H9 (cell line): ENCODE measurements around the gene TARBP1. TPM values are rescaled to one million over a fixed set of nuclear protein-coding genes. Genes with fewer than 3 reads are reported as not detected.

Source experiments
- DNase-seq: peaks from one replicate; pipeline ENCODE4 v3.0.0-alpha.2; 2017
- H2AFZ ChIP-seq: one replicate; pipeline ENCODE4 v1.6.1; 2013; ENCODE audit warnings: mild to moderate bottlenecking, low read length, control low read depth, moderate library complexity
- H2AK5ac ChIP-seq: 2 replicates; pipeline ENCODE4 v1.6.1; 2013; ENCODE audit warnings: low read length, control low read depth, mixed read lengths; ENCODE audit not compliant: insufficient read length
- H2BK120ac ChIP-seq: one replicate; pipeline ENCODE4 v1.6.1; 2013; ENCODE audit warnings: low read depth, mild to moderate bottlenecking, low read length, control low read depth, inconsistent platforms; ENCODE audit not compliant: poor library complexity, severe bottlenecking
- H2BK12ac ChIP-seq: 2 replicates; pipeline ENCODE4 v1.6.1; 2013; ENCODE audit warnings: low read length, control low read depth, mixed read lengths, low read depth; ENCODE audit not compliant: insufficient read length
- H2BK15ac ChIP-seq: 2 replicates; pipeline ENCODE4 v1.6.1; 2013; ENCODE audit warnings: low read depth, low read length, control low read depth
- H2BK20ac ChIP-seq: one replicate; pipeline ENCODE4 v1.6.1; 2013; ENCODE audit warnings: low read depth, mild to moderate bottlenecking, low read length, control low read depth, inconsistent platforms; ENCODE audit not compliant: poor library complexity, severe bottlenecking
- H2BK5ac ChIP-seq: 2 replicates; pipeline ENCODE4 v1.6.1; 2013; ENCODE audit warnings: low read length, control low read depth, mixed read lengths; ENCODE audit not compliant: insufficient read length
- H3K14ac ChIP-seq: 2 replicates; pipeline ENCODE4 v1.6.1; 2013; ENCODE audit warnings: low read length, control low read depth; ENCODE audit not compliant: insufficient read depth
- H3K18ac ChIP-seq: 2 replicates; pipeline ENCODE4 v1.6.1; 2013; ENCODE audit warnings: low read depth, mild to moderate bottlenecking, mixed read lengths, low read length, control low read depth; ENCODE audit not compliant: insufficient read length
- H3K23ac ChIP-seq: 2 replicates; pipeline ENCODE4 v1.6.1; 2013; ENCODE audit warnings: low read length, control low read depth, mixed read lengths, low read depth; ENCODE audit not compliant: insufficient read length
- H3K23me2 ChIP-seq: 2 replicates; pipeline ENCODE4 v1.6.1; 2013; ENCODE audit warnings: low read depth, mild to moderate bottlenecking, mixed read lengths, low read length, control low read depth; ENCODE audit not compliant: insufficient read length, poor library complexity, severe bottlenecking
- H3K27ac ChIP-seq: 2 replicates; pipeline ENCODE4 v1.5.1; 2013; ENCODE audit warnings: low read length, control low read depth, mixed read lengths, low read depth; ENCODE audit not compliant: insufficient read length
- H3K27me3 ChIP-seq: 2 replicates; pipeline ENCODE4 v1.6.1; 2013; ENCODE audit warnings: low read length, control low read depth, inconsistent platforms; ENCODE audit not compliant: insufficient read depth
- H3K4ac ChIP-seq: 2 replicates; pipeline ENCODE4 v1.6.1; 2013; ENCODE audit warnings: low read depth, mild to moderate bottlenecking, control low read depth, inconsistent platforms, low read length, moderate library complexity
- H3K4me1 ChIP-seq: 2 replicates; pipeline ENCODE4 v1.6.1; 2013; ENCODE audit warnings: low read length, control low read depth, inconsistent platforms; ENCODE audit not compliant: insufficient read depth
- H3K4me2 ChIP-seq: 2 replicates; pipeline ENCODE4 v1.6.1; 2013; ENCODE audit warnings: low read length, control low read depth, mixed read lengths; ENCODE audit not compliant: insufficient read length, insufficient read depth
- H3K56ac ChIP-seq: 2 replicates; pipeline ENCODE4 v1.6.1; 2013; ENCODE audit warnings: low read depth, mild to moderate bottlenecking, mixed read lengths, low read length, control low read depth; ENCODE audit not compliant: insufficient read length
- H3K79me1 ChIP-seq: 2 replicates; pipeline ENCODE4 v1.6.1; 2013; ENCODE audit warnings: low read depth, mild to moderate bottlenecking, moderate library complexity, low read length, control low read depth, inconsistent platforms; ENCODE audit not compliant: insufficient read depth, poor library complexity, severe bottlenecking
- H3K79me2 ChIP-seq: 2 replicates; pipeline ENCODE4 v1.6.1; 2013; ENCODE audit warnings: low read length, control low read depth, inconsistent platforms; ENCODE audit not compliant: insufficient read depth
- H3K9ac ChIP-seq: 2 replicates; pipeline ENCODE4 v1.6.1; 2013; ENCODE audit warnings: low read length, control low read depth, mixed read lengths; ENCODE audit not compliant: insufficient read length; ENCODE audit errors: extremely low read depth
- H3K9me3 ChIP-seq: one replicate; pipeline ENCODE4 v1.6.1; 2013; ENCODE audit warnings: low read depth, low read length, inconsistent platforms; ENCODE audit not compliant: control insufficient read depth
- H3T11ph ChIP-seq: one replicate; pipeline ENCODE4 v1.6.1; 2013; ENCODE audit warnings: mild to moderate bottlenecking, low read length, control low read depth, inconsistent platforms
- H4K20me1 ChIP-seq: one replicate; pipeline ENCODE4 v1.6.1; 2013; ENCODE audit not compliant: control insufficient read depth, insufficient read length, insufficient read depth
- H4K5ac ChIP-seq: 2 replicates; pipeline ENCODE4 v1.6.1; 2013; ENCODE audit warnings: low read depth, mild to moderate bottlenecking, mixed read lengths, low read length, control low read depth; ENCODE audit not compliant: insufficient read length
- H4K8ac ChIP-seq: replicated peaks from 2 replicates; pipeline ENCODE4 v1.6.1; 2013; ENCODE audit warnings: low read length, control low read depth, mixed read lengths, low read depth; ENCODE audit not compliant: insufficient read length
- H4K91ac ChIP-seq: 2 replicates; pipeline ENCODE4 v1.6.1; 2013; ENCODE audit warnings: low read depth, mild to moderate bottlenecking, moderate library complexity, mixed read lengths, low read length, control low read depth; ENCODE audit not compliant: insufficient read length
- H3K27ac Mint-ChIP-seq, 3 experiments: 2 replicates in 2 of 3; 3 replicates in 1 of 3; pipeline ENCODE4 v1.8.0; 2020 to 2021; ENCODE audit warnings: mixed read lengths in 3 of 3, mild to moderate bottlenecking in 1 of 3, moderate library complexity in 1 of 3
- H3K27me3 Mint-ChIP-seq: 2 replicates; pipeline ENCODE4 v1.8.0; 2021; ENCODE audit warnings: low read depth, mild to moderate bottlenecking, moderate library complexity, mixed read lengths
- H3K36me3 Mint-ChIP-seq, 3 experiments: 2 replicates in 2 of 3; 3 replicates in 1 of 3; pipeline ENCODE4 v1.8.0; 2020 to 2021; ENCODE audit warnings: low read depth in 3 of 3, mixed read lengths in 3 of 3; ENCODE audit not compliant: insufficient read depth in 1 of 3
- H3K4me1 Mint-ChIP-seq, 2 experiments: 2 replicates each; pipeline ENCODE4 v1.8.0; 2020; ENCODE audit warnings: mixed read lengths in 2 of 2
- H3K4me3 Mint-ChIP-seq, 2 experiments: 2 replicates in 1 of 2; 3 replicates in 1 of 2; pipeline ENCODE4 v1.8.0; 2020 to 2021; ENCODE audit warnings: mild to moderate bottlenecking in 2 of 2, mixed read lengths in 2 of 2, moderate library complexity in 1 of 2
- H3K9me3 Mint-ChIP-seq, 2 experiments: 2 replicates in 1 of 2; 3 replicates in 1 of 2; pipeline ENCODE4 v1.8.0; 2020; ENCODE audit warnings: mild to moderate bottlenecking in 2 of 2, mixed read lengths in 2 of 2, moderate library complexity in 1 of 2
- CTCF ChIP-seq: fragments of 200-600 bp; sonication (generic); conservative IDR thresholded peaks from 3 replicates; pipeline ENCODE4 v1.8.0; 2021; ENCODE audit warnings: antibody characterized with exemption, mild to moderate bottlenecking
- WGBS: extraction: QIAGEN DNeasy Blood & Tissue Kit; methylation state at CpG from one replicate; pipeline ENCODE4 v1.1.7; 2013; ENCODE audit warnings: missing lambda C conversion rate, low lambda C conversion rate, mixed read lengths; ENCODE audit not compliant: insufficient read length; ENCODE audit errors: extremely low coverage; 5-methylcytosine and 5-hydroxymethylcytosine counted together
- total RNA-seq: library from RNA; stranded (reverse); gene quantifications from 2 replicates; pipeline ENCODE4 v1.2.1, GENCODE V29; 2021

The TARBP1 gene
- total RNA-seq, 1 experiment from 2014 or later: 20.2 TPM

DNA sequence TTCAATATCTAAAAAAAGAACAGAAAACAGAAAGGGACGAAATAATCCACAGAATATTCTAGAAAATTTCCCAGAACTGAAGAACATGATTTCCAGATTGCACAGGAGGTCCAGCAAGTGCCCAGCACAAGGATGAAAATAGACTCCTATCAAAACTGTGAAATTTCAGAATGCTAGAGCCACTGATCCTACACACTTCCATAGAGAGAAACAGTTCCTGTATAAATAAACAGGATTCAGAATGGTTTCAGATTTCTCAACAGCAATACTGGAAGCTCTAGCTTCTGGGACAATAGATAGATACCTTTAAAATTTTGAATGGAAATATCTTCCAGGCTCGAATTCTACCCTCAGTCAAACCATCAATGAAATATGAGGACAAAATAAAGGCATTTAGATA, 4.6 kb downstream of the TARBP1 start:
- no CpG with 5 or more reads among the region's 2 CpGs for WGBS
- H3K4me3 Mint-ChIP-seq: 0 out of 5 replicates have a peak overlapping the region, but pooled peaks of 1 of the 2 experiments have one; percentile 3
- Histone ChIP-seq H3K4ac (no peak overlapping the region), H3K79me1 (peaks cover 3% of the 10 kb centered on the region), H3K9me3 (no peaks in the 10 kb centered on the region), H2AFZ (no peak overlapping the region), H3K4me2 (no peak overlapping the region), H3K4me1 (peaks cover 10% of the 10 kb centered on the region; the same call in 1 of the 2 replicates), H3T11ph (no peak overlapping the region), H2AK5ac (no peak overlapping the region), H3K14ac (no peak overlapping the region), H3K27ac (no peak overlapping the region), H2BK15ac (no peak overlapping the region), H3K23ac (no peak overlapping the region), H2BK120ac (no peak overlapping the region), H3K9ac (no peak overlapping the region), H3K79me2 (no peaks in the 10 kb centered on the region), H3K56ac (no peak overlapping the region), H2BK5ac (no peak overlapping the region), H4K5ac (no peak overlapping the region), H3K23me2 (peaks cover 5% of the 10 kb centered on the region), H3K27me3 (no peaks in the 10 kb centered on the region), H2BK20ac (no peak overlapping the region), H4K8ac (no peak overlapping the region), H4K20me1 (peaks cover 2% of the 10 kb centered on the region), H2BK12ac (no peak overlapping the region), H4K91ac (no peak overlapping the region), H3K18ac (no peak overlapping the region)
- 0 out of 7 replicates have a peak overlapping the region, but pooled peaks of 1 of the 3 experiments have one; percentile 46 for H3K27ac Mint-ChIP-seq
- H3K27me3 Mint-ChIP-seq: peaks cover 1% of the 10 kb centered on the region; the same call in 1 of the 2 replicates
- H3K36me3 Mint-ChIP-seq: peaks cover 3 to 10% (median 8%) of the 10 kb centered on the region in 3 experiments; a peak in 6 of 7 replicates
- DNase-seq: no peak
- peaks cover 28 to 36% of the 10 kb centered on the region in 2 experiments for H3K4me1 Mint-ChIP-seq
- TF ChIP-seq CTCF: no peak
- no peaks in the 10 kb centered on the region for H3K9me3 Mint-ChIP-seq
